GM18868 (cell line): ENCODE data around the gene AKR1C1.
"Not testable (repeated sequence)": the region's sequence is repeated elsewhere in the genome, so short reads cannot be mapped to it uniquely, and the experiment has no call there.

Experiments
- ATAC-seq: cut with Tn5 transposase; IDR thresholded peaks from one replicate; pipeline ENCODE4 v1.9.1; 2021; ENCODE audit warnings: mild to moderate bottlenecking, moderate library complexity; ENCODE audit not compliant: unreplicated experiment

Gene AKR1C1

DNA sequence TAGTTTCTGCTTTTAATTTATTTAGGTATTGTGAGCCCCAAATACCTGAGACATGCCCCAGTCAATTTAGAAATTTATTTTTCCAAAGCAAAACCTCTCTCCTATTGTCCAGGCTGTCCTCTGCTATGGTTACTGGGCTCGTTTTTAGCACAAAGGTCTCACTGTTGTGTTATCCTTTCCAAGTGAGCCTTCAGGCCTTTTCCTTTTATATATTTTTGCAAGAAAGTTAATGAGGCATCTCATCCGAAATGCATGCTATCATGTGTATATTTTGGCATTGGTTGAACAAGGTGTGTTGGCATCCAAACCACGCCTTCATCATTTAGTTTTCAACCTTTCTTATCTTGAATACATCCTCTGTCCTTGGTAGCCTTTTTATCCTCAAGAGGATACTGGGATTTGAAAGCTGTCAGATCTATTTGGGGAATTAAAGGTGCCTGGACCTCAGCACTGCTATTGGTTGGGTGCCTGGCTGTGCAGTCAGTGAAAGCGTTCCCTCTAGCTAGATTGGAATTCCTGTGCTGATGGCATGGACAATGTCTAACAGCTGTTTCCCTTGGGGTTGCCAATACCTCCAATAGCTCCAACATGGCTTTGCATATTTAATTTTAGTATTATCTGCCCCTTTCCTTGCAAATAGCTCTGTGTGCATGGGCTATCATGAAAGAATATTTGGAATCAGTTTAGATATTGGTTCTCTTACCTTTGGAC, 51.1 kb downstream of the AKR1C1 start:
- ATAC-seq: not testable (repeated sequence)

DNA sequence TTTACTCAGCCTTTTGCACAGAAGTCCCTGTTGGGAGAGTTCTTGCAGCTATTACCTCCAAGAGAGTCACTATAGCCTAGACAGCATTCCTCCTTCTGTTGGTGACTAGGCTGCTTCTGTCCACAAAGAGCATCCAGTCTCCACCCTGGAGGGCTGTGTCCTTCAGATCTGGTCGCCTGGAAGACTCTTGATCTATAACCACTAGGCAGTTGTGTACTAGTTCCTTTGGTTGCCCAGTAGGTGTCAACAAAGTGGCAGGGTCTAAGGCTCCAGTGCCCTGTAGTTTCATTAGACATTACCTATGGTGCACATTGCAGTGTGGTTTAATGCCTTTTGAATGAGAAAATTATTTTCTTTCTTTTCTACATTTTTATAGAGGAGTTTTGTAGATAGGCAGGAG, 51.7 kb downstream of the AKR1C1 start:
- no peak for ATAC-seq

DNA sequence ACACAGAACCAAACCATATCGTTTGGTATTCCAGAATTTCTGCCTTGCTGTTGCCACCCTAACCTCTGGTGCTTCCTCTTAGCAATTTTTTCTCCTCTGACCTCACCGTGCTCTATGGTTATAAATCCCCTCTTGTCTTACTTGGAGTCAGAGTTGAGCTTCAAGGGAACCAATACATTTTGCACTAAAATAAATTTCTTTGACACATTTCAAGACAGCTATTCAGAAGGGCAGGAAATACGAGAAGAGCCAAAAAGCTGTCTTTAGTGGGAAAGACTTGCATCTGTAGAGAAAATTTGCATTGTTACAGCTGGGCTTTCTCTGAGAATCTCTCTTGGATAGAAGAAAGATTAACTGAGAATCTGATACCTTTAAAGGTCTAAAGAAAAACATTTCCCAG, 54.9 kb downstream of the AKR1C1 start:
- ATAC-seq: no peak

DNA sequence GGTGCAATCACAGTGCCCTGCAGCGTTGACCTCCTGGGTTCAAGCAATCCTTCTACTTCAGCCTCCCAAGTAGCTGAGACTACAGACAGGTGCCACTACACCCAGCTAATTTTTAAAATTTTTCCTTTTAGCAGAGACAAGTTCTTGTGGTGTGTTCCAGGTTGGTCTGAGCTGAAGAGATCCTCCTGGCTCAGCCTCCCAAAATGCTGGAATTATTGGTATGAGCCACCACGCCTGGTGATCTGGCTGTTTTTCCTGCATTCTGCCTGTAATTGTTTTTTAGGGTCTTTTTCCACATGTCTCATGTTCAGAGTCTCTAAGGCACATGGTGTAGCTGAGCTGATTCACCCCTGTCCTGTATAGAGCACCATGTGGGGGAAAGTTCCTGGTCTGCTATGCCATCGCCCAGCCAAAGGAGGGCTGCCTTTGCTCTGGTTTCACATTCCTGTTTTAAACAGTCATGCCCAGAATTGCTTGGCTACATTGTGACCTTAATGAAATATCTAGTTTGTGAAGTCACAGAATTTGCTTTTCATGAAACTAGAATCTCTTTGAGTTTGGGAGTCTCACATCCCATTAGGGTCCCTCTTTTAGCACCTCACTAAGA, 55.6 kb downstream of the AKR1C1 start:
- ATAC-seq: not testable (repeated sequence)

DNA sequence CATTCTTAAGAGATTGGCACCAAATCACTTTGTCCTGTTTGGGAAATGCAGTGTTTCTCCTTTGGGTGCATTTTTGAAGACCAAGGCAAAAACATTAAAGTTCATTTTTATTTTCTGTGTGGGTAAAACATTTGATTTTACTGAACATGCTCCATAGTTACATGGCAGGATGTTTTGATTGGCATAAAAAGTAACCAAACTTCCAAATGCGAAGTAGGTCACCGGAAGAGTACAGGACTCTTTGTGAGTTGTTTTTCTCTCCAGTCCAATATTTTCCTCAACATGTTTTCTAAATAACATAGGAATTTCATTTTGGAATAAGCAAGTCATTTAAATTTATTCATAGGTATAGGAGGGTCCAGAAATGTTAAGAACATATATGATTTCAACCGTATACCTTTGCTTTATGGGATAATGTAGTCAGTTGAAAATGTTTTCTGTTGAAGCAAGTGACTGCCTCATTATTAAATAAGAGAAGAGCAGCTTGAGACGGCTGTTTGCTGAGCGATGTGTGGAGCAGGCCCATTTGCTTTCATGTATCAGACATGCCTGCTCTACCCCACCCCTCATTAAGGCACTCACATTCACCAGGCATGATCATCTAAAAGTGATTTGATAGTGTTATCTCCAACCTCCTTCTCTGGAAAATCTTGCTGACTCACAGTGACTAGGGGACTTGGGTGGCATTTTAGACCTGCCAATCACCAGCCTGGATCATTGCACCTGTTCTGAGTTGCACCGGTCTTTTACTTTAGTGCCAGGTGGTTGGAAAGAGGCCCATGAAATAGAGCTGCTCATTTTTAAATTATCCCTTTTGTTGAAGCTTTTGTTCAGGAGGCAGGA, 56.8 kb downstream of the AKR1C1 start:
- not testable (repeated sequence) for ATAC-seq

DNA sequence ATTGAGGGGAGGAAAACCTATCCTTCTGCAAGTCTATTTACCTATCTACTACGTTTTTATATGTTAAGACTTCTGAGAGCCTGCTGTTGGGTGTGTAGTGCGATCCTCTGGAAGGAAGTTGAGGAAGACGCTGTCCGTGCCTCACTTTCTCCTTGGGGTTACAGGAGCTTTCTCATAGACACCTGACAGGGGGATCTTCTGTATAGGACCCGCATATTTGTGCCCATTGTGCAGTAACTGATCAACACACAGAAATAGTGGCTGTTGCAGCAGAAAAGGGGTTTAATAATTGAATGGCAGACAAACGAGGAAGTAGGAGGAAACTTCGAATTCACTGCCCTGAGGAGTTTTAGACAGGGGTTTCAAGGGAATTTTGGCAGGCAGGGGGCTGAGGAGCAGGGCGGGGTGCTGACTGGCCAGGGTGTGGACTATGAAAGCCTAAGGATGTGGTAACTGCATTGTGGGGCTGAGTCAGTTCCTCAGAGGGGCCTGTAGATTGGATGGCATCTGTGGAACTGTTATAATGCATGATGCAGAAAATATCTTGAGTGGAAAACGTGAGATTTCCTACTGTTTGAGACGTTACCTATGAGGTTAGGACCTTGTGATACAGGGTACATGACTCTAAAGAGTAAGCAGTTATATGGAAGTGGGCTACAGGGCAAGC, 58.5 kb downstream of the AKR1C1 start:
- not testable (repeated sequence) for ATAC-seq

DNA sequence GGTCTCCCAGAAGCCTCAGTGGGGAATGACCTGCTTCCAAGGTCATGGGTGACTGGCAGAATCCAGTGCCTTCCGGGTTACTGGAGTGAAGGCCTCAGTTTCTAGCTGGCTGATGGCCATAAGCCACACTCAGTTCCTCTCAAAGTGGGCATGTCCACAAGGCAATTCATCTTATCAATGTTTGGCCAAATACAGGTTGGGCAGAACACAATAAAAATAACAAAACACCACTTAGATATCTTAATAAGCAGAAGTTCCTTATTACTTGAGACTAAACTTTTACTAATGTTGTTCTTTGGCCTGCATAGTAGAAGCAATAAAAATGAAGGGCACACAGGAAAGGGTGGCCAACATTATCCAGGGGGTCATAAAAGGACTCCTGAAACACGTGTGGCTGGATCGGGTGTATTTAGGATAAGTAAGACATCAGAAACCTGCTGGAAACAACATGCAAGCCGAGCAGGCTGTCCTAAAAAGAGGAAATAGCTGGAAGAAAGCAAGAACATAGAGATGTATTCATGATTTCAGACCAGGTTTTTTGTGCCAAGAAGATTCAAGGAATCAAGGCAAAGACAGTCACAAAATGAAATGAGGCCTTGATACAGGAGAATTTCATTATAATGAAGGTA, 60.1 kb downstream of the AKR1C1 start:
- ATAC-seq: no peak

DNA sequence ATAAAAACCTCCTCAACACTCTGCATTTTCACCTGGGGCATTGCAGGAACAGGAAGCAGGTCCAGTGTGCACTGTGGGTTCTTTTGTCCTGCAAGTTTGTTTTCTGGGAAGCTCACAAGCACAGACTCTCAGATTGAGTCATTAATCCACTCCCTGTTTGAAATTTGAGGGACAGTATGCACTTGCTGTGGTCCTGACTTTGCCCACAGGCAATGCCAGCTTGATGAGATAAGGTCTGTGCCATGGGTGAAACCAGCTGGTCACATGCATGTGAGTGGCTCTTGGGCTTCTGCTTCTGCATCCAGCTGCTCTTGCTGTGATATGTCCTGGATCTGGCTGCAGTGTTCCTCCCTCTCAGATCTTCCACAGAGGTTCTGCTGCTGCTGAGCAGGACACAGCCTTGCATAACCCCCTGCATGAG, 62.3 kb downstream of the AKR1C1 start:
- ATAC-seq: not testable (repeated sequence)

DNA sequence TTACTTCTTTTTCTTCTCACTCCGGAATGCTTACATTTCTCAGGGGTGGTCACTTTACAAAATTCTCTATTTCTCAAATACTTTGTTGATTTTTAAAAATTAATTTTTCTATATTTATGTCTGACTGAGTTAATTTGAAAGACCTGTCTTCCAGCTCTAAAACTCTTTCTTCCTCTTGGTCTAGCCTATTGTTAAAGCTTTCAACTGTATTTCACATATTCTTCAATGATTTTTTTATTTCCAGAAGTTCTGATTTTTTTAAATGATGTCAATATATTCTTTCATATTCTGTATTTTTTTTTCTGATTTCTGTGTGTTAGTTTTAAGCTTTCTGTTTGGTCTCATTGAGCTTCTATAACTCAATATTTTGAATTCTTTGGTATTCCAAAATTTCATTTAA, 67.8 kb downstream of the AKR1C1 start:
- ATAC-seq: no peak

DNA sequence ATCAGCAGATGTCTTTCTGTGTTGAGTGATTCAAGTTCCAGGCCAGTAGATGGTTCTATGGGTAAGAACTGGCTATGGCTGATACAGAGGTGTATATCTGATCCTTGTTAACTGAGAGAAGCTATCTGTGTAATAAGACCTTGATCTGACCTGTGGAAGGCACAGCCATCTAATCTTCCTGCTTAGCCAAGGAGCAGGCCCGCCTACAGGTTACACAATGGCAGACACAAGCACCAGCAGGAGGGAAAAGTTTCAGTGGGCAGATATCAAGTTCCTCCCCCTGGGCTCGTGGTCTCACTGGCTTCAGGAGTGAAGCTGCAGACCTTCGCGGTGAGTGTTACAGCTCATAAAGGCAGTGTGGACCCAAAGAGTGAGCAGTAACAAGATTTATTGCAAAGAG, 68.4 kb downstream of the AKR1C1 start:
- not testable (repeated sequence) for ATAC-seq

DNA sequence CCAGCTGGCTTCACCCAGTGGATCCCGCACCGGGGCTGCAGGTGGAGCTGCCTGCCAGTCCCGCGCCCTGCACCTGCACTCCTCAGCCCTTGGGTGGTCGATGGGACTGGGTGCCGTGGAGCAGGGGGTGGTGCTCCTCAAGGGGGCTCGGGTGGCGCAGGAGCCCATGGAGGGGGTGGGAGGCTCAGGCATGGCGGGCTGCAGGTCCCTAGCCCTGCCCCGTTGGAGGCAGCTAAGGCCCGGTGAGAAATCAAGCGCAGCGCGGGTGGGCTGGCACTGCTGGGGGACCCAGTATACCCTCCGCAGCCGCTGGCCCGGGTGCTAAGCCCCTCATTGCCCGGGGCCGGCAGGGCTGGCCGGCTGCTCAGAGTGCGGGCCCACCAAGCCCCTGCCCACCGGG, 69.2 kb downstream of the AKR1C1 start:
- ATAC-seq: not testable (repeated sequence)
